Measurements from ENCODE around the gene PHGDH.
"Not testable (repeated sequence)": the region's sequence is repeated elsewhere in the genome, so short reads cannot be mapped to it uniquely, and the experiment has no call there.

PHGDH gene

DNA sequence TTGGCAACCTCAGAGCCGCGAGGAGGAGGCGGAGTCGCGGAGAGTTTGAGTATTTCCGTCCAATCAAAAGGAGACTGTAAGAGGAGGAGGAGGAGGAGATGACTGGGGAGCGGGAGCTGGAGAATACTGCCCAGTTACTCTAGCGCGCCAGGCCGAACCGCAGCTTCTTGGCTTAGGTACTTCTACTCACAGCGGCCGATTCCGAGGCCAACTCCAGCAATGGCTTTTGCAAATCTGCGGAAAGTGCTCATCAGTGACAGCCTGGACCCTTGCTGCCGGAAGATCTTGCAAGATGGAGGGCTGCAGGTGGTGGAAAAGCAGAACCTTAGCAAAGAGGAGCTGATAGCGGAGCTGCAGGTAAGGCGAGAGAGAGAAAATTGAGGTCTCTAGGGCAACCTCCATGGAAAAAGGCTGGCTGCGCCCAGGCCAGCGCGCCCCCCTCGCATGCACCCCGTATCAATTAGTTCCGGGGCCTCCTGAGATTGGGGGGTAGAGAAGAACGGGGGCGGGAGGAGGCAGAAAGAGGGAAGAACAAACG is at the start of gene PHGDH:
TSS of gene PHGDH (plus strand) at position 131 of the 538 bp plus-strand sequence. CDS start at position 220, 89 bp downstream.
- DNase-seq, result peak; percentile 81

DNA sequence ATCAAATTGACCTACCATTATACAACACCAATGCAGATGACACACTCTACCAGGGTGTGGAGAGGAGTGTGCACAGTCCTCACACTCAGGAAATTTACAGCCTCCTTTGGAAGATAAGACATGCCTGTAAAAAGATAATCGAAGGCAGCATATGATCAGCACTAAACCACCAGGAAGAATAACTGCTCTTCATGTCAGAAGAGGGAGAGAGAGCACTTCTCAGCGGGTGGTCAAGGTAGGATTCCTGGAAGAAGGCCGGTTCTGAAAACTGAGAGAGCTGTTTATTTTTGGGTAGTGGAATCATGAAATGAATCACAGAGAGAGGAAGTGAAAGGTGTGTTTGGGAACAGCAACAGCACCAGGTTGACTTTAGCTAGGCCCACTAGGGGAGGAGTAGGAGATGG is 49.7 kb upstream of the PHGDH start:
- no peak for DNase-seq

DNA sequence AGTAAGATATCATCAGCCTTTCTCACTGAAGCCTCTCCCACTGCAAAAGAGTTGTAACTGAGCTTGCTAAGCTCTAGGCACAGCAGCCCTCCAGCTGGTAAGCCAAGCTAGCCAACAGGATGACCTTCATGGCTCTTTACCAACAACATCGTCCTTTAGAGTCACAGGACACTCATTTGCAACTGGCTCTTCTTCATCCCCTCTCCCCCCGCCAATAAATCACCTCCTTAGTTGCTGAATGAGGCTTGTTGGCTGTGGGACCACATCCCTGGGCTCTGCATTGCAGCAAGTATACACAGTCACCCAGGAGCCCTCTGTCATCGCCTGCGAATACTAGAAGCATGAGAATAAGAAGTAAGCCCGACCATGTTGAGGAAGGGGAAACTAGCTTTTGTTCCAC is 47.7 kb upstream of the PHGDH start:
- no peak for DNase-seq

DNA sequence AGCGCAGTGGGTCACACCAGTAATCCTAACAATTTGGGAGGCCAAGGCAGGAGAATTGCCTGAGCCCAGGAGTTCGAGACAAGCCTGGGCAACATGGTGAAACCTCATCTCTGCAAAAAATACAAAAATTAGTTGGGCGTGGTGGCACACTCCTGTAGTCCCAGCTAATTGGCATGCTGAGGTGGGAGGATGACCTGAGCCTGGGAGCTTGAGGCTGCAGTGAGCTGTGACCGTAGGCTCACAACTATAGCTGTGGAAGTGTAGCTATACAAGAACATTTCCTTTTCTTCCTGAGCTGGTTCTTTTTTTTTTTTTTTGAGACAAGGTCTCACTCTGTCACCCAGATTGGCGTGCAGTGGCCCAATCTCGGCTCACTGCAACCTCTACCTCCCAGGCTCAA is 44.6 kb upstream of the PHGDH start:
- DNase-seq, result no peak

DNA sequence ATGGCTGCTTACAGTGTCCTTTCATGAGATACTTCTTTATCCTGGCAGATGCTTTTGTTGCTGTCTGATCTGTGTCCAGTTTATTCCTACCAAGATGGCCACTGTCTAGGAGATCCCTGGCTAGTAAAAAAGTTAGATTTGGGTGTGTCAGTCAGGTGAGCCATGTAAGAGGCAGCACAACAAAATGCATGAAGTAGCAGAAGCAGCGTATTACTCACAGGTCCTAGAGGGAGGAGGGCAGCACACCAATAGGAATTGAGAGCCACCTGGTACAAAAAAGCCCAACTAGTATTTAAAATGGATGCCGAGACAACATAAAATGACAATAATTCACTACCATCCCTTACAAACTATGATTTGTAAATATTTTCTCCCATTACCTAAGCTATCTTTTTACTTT is 40.8 kb upstream of the PHGDH start:
- no peak for DNase-seq

DNA sequence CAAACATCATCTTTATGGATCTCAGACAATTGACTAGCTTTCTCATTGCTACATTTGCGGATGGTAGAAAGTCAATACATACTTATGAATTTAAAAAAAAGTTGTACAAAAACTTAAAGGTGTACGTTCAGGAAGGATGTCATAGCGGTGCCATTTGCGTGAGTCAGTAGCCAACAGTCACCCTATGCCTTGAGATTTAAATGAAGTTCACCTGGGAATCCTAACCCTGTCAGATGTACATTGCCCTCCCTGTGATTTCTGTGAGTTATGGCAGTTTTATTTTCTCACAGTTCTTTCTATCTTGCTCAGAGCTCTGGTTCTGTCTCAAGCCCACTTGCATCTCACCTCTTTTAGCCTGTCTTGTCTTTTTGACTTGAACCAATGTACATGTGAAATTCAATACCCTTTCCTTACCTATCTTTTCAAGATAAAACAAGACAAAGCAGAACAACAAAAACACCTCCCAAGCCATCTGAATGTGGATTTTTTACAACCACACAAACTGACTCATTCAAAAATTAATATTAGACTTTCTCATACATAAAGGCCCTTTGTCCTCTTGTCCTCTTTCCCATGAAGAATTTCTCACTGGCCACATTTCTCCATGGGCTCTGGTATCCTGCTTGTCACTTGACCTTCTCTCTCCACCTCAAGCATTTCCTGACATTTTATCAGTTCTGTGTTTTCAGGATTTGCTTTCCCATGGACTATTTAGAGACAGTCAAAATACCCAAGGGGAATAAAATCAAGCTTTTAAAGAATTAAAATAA is 38.4 kb upstream of the PHGDH start:
- DNase-seq, result no peak

DNA sequence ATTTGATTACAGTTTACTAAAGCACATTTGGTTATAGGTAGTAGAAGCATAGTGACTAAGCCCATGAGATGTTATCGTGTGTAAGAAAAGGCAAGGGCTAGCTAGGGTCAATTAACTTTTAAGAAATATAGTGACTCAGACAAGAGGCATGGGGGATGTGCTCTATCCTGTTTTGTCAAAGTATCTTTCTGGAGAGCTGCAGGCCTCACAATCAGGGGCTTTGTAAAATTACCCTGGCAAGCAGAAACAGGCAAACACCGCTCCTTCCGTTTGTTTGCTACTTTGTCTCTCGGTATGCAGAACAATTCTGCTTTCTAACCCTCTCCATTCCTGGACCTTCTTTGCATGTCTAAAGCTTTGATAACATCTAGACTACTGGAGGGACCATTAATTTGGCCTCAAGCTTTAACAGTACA is 37.6 kb upstream of the PHGDH start:
- DNase-seq, result no peak

DNA sequence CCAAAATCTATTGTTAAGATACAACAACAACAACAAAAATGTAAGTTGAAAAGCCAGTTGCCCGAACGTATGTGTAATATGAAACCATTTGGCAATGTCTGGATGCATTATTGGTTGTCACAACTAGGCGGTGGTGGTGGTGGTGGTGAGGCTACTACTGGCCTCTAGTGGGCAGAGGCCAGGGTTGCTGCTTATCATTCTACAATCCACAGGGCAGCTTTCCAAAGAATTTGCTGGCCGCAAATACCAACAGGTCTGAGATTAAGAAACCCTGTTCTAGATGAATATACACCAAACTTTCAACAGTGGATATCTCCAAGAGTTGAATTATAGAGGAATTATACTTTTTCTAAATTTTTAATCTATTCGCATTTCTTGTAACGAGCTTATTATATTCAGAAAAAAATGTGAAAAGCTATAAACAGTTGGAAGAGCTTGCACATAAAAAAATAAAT is 36.9 kb upstream of the PHGDH start:
- DNase-seq, result no peak

DNA sequence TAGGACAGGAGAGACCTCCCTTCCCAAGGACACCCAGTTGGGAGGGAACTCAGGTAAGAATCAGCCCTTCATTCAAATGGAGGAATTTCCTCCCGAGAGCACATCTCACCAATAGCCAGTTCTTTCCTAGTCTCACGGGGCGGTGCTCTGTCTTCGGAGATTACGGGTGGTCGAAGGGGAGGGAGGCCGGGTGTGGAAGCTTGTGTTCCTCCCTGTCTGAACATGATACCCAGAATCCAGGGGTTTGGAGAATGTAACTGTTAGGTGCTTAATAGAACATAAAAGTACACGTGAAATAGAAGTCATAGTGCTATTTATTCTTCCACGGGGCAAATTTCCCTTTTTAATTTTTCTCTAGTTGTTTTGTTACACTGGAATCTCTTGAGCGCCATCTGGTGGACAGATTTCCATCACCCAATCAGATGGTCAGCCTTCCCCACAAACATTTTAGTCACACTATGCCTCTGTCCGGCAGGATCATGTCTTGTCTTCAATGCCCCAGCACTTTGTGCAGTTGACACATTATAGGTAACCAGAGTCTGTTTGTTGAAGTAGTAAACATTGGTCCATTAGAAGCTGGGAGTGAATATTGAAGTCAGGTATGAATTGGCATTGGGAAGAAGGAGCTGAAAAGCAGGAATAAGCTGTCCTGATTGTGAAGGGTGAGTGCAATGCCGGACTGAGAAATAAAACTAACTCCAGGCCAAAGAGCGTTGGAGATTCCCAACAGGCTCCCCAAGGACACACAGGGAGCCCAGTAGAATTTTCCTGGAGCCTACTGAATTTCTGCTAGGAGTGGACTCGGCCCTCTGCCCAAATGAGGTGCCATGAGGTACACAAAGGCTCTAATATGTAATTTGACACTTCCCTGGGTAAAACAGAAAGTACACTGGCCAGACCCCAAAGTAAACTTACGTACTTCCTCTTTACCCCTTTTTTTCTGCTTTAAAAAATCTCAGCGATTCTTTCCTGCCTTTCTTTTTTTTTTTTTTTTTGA is 36.1 kb upstream of the PHGDH start:
- no peak for DNase-seq

DNA sequence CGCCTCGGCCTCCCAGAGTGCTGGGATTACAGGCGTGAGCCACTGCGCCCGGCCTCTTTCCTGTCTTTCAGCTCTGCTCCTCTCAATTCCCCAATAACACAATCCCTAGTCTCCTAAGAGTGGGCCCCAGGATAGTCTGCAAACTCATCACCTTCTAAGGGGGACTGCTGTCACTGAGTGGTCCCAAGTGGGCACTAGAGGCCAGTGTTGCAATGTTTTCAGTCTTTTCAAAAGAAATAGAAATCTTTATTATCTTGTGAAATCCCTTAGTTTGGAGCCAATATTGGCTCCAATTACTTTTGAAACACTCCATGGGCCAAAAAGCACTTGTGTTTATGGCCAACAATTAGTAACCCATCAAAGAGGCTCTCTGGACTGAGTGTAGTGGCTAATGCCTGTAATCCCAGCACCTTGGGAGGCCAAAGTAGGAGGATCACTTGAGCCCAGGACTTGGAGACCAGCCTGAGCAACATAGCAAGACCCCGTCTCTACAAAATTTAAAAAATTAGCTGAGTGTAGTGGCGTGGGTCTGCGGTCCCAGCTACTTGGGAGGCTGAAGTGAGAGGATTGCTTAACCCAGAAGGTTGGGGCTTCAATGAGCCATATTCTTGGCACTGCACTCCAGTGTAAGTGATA is 35.0 kb upstream of the PHGDH start:
- no peak for DNase-seq

DNA sequence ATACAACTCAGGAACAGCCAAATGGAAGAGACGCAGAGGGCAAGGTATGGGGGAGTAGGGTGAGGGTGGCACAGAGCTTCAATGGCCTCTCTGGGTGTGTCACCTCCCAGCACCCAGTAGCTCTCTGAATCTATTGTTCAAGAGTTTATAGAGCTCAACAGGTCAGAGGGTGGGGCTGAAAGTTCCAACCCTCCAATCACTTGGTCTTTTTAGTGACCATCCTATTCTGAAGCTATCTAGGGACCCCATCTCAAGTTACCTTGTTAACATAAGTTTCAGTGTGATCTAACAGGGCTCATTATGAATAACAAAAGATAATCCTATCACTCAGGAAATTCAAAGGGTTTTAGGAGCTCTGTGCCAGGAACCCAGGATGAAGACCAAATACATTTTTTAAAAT is 32.5 kb upstream of the PHGDH start:
- DNase-seq, result no peak

DNA sequence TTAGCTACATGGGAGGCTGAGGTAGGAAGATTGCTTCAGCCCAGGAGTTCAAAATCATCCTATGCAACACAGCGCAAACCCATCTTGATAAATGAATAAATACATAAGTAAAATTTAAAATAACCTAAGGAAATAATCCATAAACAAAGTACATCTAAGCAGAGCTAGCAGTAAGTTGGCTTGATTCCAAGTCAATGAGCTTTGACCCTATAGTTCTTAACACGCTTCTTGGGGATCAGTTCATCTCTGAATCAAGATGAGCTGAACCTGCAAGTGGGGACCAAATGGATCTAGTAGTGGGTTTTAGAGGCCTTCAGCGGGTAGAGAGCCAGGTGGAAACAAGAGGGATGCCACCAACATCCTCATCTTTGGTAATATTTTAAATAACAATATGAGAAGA is 31.5 kb upstream of the PHGDH start:
- DNase-seq, result no peak

DNA sequence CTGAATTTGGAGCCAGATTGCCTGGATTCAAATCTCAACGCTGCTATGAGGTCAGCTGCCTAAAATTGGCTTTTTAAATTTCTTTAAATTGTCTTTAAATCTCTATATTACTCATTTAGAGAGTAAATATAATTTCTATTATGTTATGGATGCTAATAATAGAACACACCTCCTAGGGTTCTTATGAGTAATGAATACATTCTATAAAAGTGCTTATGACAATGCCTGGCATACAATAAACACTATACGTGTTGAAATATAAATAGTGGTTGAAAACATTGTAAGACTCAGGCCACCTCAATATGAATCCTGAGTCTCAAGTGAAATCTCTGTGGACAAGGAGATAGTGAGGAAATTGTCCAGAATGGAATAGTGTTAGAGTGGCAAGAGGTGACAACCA is 31.0 kb upstream of the PHGDH start:
- DNase-seq, result no peak

DNA sequence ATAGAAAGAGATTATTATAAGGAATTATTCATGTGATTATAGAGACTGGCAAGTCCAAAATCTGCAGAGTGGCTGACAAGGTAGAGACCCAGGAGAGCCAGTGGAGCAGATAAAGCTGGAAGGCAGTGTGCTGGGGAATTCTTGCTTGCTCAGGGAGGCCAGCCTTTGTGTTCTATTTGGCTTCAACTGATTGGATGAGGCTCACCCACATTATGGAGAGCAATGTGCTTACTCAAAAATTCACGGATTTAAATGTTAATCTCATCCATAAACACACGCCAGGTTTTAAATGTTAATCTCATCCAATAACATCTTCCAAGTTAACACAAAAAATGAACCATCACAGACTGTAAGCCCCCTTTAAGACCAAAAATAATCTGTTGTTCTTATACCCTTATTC is 30.2 kb upstream of the PHGDH start:
- no peak for DNase-seq

DNA sequence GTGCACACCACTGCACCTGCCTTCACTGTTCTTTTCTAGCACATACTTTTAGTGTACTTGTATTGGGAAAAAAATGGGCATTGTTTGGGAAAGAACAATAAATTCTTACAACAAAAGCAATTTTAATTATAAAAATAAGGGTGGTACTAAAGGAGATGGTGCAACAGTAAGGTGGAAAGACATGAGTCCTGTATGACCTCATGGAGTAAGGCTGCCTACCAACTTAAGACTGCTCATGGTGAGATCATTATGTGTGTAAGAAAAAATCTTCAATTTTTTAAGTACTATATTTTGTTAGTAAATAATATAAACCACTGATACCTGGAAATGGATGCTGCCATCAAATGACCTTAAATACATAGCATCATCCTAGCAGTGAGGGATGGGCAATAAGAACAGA is 29.6 kb upstream of the PHGDH start:
- no peak for DNase-seq

DNA sequence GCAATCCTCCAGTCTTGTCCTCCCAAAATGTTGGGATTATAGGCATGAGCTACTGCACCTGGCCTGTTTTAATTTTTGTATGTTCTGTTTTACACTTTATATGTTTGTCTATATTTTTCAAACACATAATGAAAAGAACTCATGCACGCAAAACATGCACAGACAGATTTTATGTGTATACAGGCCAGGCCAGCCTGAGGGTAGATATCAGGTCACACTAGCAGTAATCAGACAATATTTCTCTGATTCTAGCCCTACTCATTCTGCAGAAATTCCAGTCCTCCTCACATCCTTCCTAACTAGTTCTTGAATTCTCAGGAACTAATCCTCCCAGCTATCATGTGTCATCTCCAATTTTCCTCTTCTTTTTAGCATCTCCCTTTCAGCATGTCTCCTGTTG is 27.8 kb upstream of the PHGDH start:
- DNase-seq, result no peak

DNA sequence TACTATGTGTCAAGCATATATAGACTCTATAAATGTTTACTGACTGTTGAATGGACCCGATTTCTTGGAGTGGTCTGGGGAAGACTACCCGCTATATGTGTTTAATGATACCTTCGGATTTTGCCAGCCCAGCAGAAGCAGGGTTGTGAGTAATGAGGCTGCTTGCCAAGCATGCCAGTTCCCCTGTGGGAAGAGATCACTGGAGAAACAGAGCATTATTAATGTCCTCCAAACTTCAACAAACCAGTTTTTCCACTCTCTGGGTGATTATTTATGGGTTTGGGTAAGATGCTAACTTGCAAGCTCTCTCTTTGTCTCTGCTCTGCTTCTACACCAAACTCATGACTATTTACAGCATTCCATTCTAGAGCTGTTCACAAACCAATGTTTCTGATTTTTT is 25.1 kb upstream of the PHGDH start:
- DNase-seq, result no peak

DNA sequence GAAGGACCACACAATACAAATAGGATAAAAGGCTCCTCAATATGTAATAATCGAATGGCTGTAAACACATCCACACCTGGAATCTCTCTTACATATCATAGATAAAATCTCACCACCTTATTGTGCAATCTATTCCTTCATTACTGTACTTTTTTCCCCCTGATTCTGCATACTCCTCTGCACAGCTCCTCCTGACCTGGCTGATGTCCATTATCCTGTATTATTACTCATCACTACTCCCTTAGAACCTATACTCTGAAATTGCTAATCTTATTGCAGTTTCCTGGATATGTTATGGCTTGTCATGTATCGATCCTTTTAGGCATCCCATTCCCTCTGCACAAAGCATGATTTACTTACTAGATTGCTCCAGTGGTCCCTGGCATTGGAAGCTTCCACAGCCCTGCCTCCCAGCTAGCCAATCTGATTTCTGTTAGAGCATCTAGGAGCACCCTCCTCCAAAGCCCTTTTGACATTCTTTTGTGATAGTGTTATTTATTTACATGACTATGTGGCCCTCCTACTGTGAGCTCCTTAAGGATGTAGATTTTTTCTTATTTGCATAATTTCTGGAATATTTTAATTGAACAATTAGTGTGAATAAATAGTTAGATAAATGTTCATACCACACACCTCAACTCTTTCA is 24.2 kb upstream of the PHGDH start:
- no peak for DNase-seq

DNA sequence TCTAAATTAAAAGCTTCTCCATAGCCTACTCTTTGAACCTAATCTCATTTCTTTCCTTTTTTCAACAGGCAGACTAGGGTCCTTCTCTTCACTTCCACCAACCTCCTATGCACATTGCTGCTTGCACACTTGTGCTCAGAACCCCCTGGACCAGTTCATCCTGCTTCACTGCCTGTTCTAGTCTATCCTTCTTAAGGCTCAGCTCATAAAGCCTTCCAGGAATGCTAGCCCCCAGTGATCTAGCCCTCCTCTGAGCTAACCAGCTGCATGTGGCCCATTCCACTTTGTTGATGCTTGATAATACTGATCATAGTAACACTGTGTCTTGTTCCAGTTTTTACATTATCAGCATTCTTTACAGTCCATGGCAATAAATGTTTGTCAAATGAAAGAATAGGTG is 22.9 kb upstream of the PHGDH start:
- no peak for DNase-seq

DNA sequence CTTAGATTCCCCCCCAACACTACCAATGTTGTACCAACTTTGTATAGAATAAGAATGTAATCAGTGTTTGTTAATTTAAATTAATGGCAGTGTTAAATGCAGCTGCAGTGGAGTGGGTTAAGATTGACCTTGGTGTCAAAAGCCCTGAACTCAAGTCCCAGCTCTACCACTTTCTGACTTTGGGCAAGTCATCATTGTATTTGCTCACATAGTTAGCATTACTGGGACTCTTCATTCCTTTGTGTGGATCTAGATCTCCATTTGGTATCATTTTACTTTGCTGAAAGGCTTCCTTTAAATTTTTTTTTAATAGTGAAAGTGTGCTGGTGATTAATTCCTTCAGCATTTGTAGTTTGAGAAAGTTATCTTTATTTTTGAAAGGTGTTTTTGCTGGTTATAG is 22.2 kb upstream of the PHGDH start:
- no peak for DNase-seq

DNA sequence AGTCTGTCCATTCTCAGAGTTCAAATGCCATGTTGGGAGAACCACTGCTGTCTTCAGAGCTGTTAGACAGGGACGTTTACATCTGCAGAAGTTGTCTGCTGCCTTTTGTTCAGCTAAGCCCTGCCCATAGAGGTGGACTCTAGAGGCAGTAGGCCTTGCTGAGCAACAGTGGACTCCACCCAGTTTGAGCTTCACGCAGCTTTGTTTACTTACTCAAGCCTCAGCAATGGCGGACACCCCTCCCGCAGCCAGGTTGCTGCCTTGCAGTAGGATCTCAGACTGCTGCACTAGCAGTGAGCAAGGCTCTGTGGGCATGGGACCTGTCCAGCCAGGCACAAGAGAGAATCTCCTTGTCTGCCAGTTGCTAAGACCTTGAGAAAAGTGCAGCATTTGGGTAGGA is 14.9 kb upstream of the PHGDH start:
- not testable (repeated sequence) for DNase-seq

DNA sequence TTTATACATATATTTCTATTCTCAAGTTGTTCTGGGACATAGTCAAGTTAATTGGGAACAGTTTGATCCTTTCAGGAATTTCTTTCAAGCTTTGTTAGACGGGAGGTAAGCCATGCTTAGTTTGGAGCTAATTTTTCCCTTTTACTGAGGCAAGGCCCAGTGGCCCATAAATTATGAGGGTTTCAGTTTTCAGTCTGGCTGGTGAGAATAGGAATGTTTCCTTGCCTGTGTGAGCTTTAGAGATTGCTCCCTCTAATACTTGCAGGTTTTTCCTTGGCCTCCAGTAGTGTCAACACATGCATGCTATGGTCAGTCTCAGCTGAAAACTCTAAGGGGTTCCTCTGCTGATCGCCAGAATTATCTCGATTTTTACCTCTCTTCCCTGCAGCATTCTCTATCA is 14.1 kb upstream of the PHGDH start:
- DNase-seq, result no peak

DNA sequence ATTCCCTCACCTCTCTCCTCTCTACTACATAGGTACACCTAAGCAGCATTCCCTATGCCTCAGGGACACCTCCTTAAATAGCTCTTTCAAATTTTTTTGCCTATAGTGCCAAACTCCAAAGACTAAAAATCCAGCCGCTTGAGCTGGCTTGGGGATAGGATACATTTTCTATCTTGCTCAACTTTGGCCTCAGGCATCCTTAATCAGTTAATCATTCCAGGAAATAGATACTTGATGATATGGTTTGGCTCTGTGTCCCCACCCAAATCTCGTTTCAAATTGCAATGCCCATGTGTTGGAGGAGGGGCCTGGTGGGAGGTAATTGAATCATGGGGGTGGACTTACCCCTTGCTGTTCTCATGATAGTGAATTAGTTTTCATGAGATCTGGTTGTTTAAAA is 11.4 kb upstream of the PHGDH start:
- DNase-seq, result no peak

All from GF-D8 (cell line).